Activated gamma-delta T cell treated with anti-CD3 and anti-CD28 coated beads, Interleukin-2, amount 50 U/mL, for 16 hours (primary cell): Measurements from ENCODE around the gene MKRN3.
"Not testable (repeated sequence)": the region's sequence is repeated elsewhere in the genome, so short reads cannot be mapped to it uniquely, and the experiment has no call there.

Source experiments
- DNase-seq: peaks from one replicate; pipeline ENCODE4 v3.0.0-alpha.2; 2020; ENCODE audit warnings: low read depth

Gene MKRN3

DNA sequence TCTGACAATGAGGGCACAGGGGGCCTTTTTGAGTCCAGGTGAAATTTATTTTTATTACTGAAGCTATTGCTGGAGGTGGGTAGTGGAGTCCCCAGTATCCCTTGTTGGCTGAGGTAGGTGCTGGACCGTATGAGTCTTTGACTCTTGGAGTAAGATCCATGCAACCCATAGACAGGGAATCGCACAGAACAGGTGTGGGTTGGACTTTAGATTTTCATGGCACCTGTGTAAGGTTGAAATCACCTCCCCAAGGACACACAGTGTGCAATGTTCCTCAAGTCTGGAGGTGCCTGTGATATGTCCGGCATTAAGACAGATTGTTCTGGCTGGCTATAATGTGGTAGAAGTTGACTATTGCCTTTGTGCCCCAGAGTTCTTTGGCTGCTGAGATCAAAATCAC lies 23.5 kb downstream of the MKRN3 start:
- no peak for DNase-seq

- no peak for DNase-seq
Measured at GRCh38 chr15:23594252-23594770, 28.8 kb downstream of the MKRN3 start.

DNA sequence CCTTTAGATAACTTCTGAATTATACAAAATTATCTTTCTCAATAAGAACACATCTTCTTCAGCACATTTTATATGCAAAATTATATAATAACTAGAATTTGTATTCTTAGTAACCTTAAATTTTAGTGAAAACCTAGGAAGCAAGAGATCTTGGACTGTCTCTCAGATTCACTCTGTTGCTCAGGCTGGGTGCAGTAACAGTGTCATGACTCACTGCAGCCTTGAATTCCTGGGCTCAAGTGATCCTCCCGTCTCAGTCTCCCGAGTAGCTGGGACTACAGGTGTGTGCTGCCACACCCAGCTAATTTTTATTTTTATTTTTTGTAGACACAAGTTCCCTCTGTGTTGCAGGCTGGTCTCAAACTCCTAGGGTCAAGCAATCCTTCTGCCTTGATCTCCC lies 29.9 kb downstream of the MKRN3 start:
- DNase-seq, result no peak

DNA sequence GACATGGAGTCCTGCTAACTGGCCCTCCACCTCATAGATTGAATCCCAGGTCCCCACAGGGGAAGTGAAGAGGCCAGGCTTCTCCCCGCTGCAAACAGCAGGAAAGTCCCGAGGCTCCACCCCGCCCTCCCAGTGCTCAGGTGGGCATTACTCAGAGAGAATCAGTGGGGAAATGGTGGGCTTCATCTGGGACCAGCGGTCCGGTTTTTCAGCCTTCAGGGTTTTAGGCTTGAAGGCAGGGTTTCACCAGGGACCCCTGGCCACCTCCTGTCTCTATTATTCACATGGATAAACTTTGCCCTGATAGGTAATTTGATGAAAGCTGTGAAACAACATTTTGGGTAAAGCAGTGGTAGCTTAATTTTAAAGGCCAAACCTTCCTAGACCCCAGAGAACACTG lies 31.3 kb downstream of the MKRN3 start:
- no peak for DNase-seq

- not testable (repeated sequence) for DNase-seq
Measured at GRCh38 chr15:23597278-23597677, 31.8 kb downstream of the MKRN3 start.

DNA sequence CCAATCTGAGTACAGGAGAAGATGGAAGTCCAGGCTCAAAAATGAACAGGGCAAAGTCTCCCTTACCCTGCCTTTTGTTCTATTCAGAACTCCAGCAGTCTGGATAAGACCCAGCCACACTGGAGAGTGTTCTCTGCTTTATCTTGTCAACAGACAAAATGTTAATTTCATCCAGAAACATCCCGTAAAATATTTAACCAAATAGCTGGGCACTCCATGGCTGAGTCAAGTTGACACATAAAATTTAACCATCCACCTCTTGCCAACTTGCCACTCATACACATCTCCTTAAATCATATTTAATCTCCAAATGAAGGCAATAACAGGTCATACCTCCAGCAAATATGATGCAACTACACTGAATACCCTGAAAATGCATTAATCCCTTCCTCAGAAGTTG lies 33.6 kb downstream of the MKRN3 start:
- DNase-seq, result no peak

- DNase-seq, result no peak
Measured at GRCh38 chr15:23602124-23602523, 36.6 kb downstream of the MKRN3 start.

DNA sequence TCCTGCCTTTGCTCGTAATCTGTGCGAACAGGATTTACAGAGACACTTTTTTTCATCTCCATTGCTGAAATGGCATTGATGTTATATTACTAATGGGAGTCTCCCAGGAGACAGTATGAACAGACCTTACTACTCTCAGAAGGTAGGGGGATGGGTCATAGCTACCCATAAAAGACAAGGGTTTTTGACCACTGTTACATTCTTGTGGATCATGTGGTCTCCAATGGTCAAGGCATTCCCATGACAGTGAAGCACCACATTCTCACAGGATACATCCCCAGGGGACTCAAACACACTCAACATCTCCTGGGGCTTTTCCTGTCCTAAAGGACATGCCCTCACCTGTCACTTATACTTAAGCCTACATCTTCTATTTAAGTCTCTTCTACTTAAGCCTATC lies 40.8 kb downstream of the MKRN3 start:
- DNase-seq, result no peak

DNA sequence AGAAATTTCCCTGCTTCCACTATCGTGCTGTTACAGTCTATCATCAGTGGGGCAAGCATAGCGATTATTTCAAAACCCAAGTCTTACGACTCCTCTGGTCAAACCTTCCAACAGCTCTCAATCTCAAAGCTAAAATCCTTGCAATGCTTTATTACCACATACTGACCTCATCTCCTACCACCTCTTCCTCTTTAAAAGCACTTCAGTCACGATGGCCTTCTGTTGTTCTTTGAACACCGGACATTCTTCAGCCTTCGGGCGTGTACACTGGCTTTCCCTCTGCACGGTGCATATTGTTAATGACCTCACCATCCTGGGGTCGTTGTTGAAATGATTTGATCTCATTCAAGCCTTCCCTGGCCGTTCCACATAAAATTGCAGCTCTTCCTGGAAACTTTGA lies 51.1 kb downstream of the MKRN3 start:
- DNase-seq, result no peak
